GM23248 (cell line): ENCODE measurements around the gene BAG2.

ENCODE experiments used
- EZH2 ChIP-seq: fragments of 200-600 bp; sonication (generic); IDR thresholded peaks from 2 replicates; pipeline ENCODE4 v1.6.1; 2018; ENCODE audit warnings: antibody characterized with exemption, mild to moderate bottlenecking; ENCODE audit not compliant: insufficient read depth, poor library complexity, severe bottlenecking
- EZH2phosphoT487 ChIP-seq: fragments of 200-600 bp; sonication (generic); IDR thresholded peaks from 2 replicates; pipeline ENCODE4 v1.6.1; 2018; ENCODE audit warnings: antibody characterized with exemption, moderate library complexity, mild to moderate bottlenecking, low read depth; ENCODE audit not compliant: insufficient read depth

GRCh38 chr6:57138026-57138425, 34.1 kb upstream of the BAG2 start:
- TF ChIP-seq EZH2 (no peak), EZH2phosphoT487 (no peak)
